ENCODE measurements around the gene RPS6KA2. TPM values are rescaled to one million over a fixed set of nuclear protein-coding genes. Genes with fewer than 3 reads are reported as not detected.

RPS6KA2 gene
- polyA plus RNA-seq, 1 donor, result 12.5 TPM

DNA sequence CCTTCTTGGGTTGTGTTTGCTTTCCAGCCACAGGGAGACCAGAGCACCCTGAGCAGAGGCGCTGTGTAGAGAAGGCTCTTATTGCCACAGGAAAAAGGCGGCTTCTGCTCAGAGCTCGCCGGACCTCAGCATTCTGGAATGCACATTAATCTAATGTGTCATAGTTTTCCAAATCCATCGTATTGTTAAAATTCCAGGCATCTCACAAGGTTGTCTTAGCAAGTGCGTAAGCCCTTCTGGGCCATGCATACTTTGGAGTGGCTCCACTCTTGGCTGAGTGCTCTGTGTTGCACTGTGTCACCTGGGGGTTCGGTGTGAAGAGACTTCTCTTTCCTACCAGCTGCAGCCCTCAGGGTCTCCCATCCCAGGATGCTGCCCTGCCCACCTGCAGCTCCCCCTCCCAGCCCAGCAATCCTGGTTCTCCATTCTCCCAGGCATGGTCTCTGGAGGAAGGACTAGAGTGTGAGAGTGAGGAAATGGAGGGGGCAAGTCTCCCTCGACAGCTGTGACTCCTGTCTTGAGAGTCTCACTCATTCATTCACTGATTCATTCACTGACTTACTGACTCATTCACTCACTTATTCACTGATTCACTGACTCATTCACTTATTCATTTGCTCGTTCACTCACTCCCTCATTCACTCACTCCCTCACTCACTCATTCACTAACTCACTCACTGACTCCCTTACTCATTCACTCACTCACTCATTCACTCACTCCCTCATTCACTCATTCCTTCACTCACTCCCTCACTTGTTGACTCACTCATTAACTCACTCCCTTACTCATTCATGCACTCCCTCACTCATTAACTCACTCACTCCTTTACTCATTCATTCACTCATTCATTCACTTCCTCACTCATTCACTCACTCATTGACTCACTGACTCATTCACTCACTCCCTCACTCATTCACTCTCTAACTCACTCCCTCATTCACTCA, 160.6 kb downstream of the RPS6KA2 start:
- no peaks in the 10 kb centered on the region for H3K27me3 ChIP-seq (ENCODE audit: control insufficient read depth, insufficient read depth, low read length)
- peak in 1 of 2 donors; percentile 27 for DNase-seq
- WGBS (ENCODE audit: insufficient coverage, low lambda C conversion rate), result 90% methylated on average over 1 of the region's 9 CpGs
- H3K36me3 ChIP-seq (ENCODE audit: control insufficient read depth, insufficient read depth, low read length), result no peaks in the 10 kb centered on the region
- H3K27ac ChIP-seq (ENCODE audit: low read length), result peak overlapping the region; percentile 51
- H3K9me3 ChIP-seq (ENCODE audit: control insufficient read depth, low read depth, low read length), result no peaks in the 10 kb centered on the region
- H3K4me1 ChIP-seq (ENCODE audit: control insufficient read depth, insufficient read depth, low read length), result no peaks in the 10 kb centered on the region
- H3K4me3 ChIP-seq (ENCODE audit: low read length), result no peak overlapping the region

DNA sequence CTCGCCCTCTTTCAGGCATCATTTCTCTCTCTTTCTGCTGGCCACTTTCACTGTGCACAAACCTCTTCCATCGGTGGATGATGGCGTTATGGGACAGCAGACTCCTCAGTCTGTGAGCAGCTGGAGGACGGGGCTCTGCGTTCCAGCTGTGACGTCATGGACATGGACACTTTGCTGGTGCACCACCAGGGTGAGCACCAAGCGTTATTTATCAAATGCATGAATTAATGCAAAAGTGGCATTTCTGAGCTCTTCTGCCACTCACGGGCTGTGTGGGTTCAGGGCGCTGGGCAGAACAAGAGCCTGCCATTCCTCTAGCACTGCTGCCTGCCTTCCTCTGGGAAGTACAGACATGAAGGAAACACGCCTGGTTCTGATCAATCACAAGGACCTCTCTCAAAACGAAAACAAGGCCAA, 161.4 kb downstream of the RPS6KA2 start:
- DNase-seq, result peak in 1 of 2 donors; percentile 29
- peak overlapping the region; percentile 51 for H3K27ac ChIP-seq (ENCODE audit: low read length)
- no peak overlapping the region for H3K4me3 ChIP-seq (ENCODE audit: low read length)
- H3K36me3 ChIP-seq (ENCODE audit: control insufficient read depth, insufficient read depth, low read length), result no peaks in the 10 kb centered on the region
- no peaks in the 10 kb centered on the region for H3K27me3 ChIP-seq (ENCODE audit: control insufficient read depth, insufficient read depth, low read length)
- 100% methylated on average over 1 of the region's 11 CpGs for WGBS (ENCODE audit: insufficient coverage, low lambda C conversion rate)
- no peaks in the 10 kb centered on the region for H3K4me1 ChIP-seq (ENCODE audit: control insufficient read depth, insufficient read depth, low read length)
- H3K9me3 ChIP-seq (ENCODE audit: control insufficient read depth, low read depth, low read length), result no peaks in the 10 kb centered on the region

DNA sequence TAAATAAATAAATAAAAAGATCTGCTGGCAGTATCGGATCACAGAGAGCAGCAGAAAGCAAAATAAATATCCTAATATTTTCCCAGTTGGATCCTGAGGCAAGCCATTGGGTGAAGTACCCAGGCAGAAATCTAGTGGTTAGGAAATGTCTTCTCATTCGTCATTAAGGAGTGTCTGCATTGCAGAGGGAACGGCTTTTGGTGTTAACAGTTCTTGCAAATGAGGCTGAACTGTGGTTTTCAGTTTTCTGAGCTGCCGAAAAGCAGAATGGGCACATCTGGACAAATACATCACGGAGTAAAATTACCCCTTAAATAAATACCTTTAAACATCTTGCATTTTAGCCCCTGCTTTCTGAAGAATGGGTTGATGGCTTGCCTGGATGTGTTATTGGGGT, 162.1 kb downstream of the RPS6KA2 start:
- WGBS (ENCODE audit: insufficient coverage, low lambda C conversion rate), result no CpG with 5 or more reads among the region's 5 CpGs
- H3K36me3 ChIP-seq (ENCODE audit: control insufficient read depth, insufficient read depth, low read length), result no peaks in the 10 kb centered on the region
- H3K27me3 ChIP-seq (ENCODE audit: control insufficient read depth, insufficient read depth, low read length), result no peaks in the 10 kb centered on the region
- H3K4me3 ChIP-seq (ENCODE audit: low read length), result no peak overlapping the region
- no peaks in the 10 kb centered on the region for H3K4me1 ChIP-seq (ENCODE audit: control insufficient read depth, insufficient read depth, low read length)
- DNase-seq, result no peak
- H3K27ac ChIP-seq (ENCODE audit: low read length), result no peak overlapping the region
- no peaks in the 10 kb centered on the region for H3K9me3 ChIP-seq (ENCODE audit: control insufficient read depth, low read depth, low read length)

DNA sequence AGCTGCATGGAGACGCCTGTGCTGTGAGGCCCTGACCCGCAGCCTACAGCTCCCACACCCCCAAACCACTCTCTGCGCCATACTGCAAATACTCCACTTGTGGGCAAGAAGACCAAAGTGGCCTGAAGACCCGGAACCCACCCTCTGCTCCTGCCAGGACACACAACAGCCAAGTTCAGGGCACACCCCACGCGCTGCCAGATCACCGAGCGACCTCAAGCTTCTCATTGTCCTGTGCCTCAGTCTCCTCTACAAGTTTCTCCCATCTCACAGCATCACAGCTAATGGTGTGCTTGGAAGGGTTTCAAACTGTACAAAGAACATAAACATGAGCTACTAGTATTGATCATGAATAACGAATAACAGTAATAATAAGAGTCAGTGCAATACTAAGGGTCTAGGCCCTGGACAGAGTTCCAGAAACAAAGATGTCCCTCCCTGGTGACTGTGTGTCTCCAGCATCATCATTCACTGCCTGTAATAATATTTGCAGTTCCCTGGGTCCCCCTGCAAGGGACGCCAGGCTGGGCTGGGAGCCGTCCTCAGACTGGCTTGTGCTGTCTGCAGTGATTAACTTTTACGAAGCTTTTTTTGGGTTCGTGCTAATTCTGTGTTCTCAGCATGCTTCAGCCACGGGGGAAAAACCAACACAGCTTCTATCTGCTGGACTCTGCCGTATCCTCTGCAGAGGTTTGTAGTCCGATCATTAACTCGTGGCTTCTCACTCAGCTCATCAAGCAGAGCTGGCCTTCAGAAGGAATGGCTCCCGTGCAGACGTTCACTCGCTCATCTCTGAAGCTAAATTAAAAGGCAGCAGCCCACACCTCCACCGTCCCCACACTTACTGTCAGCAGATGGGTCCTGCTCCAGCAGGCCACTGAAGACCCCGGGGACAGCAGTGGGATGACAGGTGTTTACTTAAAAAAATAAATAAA, 162.7 kb downstream of the RPS6KA2 start:
- DNase-seq, result no peak
- Histone ChIP-seq H3K4me3 (ENCODE audit: low read length) (no peak overlapping the region), H3K36me3 (ENCODE audit: control insufficient read depth, insufficient read depth, low read length) (no peaks in the 10 kb centered on the region), H3K4me1 (ENCODE audit: control insufficient read depth, insufficient read depth, low read length) (no peaks in the 10 kb centered on the region), H3K9me3 (ENCODE audit: control insufficient read depth, low read depth, low read length) (no peaks in the 10 kb centered on the region), H3K27ac (ENCODE audit: low read length) (no peak overlapping the region), H3K27me3 (ENCODE audit: control insufficient read depth, insufficient read depth, low read length) (no peaks in the 10 kb centered on the region)
- WGBS (ENCODE audit: insufficient coverage, low lambda C conversion rate), result no CpG with 5 or more reads among the region's 22 CpGs

DNA sequence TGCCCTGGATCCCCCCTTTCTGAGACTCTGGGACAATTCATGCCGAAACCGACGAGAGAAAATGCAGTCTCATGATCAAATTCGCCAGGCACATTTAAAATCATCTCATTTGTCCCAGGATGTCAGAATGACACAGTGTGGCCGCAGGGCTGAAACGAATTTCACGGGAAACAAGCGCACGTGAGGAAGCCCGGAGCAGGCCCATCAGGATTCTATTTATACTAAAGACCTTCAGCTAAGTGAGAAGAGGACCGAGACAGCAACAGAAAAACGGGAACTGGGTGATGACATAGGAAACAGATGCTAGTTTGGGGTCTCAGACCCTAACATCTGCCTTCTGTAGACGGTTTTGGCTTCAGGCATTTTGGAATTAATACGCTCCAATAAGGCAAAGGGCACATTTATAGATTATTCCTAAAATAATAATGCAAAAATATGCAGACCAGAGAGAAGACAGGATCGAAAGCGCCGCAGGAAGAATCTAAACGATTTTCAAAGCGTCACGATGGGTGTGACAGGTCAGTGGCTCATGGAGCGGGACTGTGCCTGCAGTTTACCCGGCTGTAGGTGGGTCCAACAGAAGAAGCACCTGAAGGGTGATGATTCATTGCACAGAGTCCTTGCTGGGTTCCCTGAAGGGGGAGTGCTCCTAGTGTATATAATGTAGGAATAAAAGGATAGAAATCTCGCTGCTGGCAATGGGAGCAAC, 163.5 kb downstream of the RPS6KA2 start:
- 100% methylated on average over 3 of the region's 23 CpGs for WGBS (ENCODE audit: insufficient coverage, low lambda C conversion rate)

DNA sequence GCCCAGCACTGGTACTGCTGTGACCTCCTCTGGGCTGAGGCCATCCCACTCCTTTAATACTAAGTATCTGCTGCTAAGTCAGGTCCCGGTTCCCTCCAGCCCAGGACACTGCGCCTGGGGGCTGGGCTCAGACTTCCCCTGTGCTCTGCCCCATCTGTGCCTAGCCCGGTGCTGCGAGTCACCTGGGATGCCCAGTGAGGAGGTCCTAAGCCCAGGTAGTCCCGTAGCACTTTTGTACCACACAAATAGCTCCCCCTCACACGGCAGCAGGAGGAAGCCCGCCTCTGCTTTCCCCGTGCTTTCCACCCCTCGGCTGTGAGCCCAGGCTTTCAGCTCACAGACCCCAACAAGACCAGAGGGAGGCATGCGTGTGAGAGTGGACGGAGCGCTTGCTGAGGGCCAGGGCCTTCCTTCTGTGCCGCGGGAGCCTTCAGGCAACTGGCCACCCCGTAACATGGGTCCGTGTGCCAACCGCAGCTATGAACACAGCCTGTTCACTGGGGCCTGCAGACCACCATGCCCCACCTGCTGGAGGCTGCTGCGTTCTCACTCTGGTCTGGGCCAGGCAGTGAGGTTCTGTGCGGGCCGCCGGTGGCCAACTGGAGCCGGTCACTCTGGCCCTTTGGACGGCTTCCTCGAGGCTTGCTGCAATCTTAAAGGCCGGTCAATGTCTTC, 164.5 kb downstream of the RPS6KA2 start:
- no peaks in the 10 kb centered on the region for H3K36me3 ChIP-seq (ENCODE audit: control insufficient read depth, insufficient read depth, low read length)
- DNase-seq, result no peak
- H3K27ac ChIP-seq (ENCODE audit: low read length), result no peak overlapping the region

More for the DNA sequence above, 163.5 kb downstream of the RPS6KA2 start:
- Histone ChIP-seq H3K27ac (ENCODE audit: low read length) (no peak overlapping the region), H3K27me3 (ENCODE audit: control insufficient read depth, insufficient read depth, low read length) (no peaks in the 10 kb centered on the region), H3K36me3 (ENCODE audit: control insufficient read depth, insufficient read depth, low read length) (no peaks in the 10 kb centered on the region), H3K9me3 (ENCODE audit: control insufficient read depth, low read depth, low read length) (no peaks in the 10 kb centered on the region), H3K4me3 (ENCODE audit: low read length) (no peak overlapping the region), H3K4me1 (ENCODE audit: control insufficient read depth, insufficient read depth, low read length) (no peaks in the 10 kb centered on the region)
- no peak for DNase-seq

DNA sequence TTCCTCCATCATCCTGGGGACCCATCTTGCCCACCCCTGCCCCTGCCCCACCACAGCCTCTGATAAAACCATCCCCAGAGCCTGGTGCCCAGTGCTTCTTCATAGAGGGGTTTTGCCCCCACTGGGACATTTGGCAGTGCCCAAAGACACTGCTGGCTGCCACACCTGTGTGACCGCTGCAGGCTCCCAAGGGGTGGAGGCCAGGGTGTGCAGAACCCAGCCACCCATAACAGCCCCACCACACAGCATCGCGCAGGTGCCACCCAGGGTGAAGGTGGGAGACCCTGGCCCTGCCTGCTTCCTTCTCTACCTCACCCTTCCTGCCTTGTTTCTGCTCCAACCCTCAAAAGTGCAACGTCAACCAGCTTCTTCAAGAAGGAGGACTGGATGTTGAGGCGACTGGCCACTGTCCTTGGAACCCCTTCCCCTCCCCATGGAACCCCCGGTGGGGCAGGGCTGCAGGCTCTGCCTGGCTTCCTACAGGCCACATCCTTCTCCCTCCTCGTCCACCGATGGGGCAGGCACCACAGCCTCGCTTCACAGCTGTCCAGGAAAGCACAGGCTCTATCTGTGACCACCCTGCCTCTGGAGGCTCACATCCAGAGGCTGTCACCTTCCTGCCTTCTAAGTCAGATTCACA, 165.1 kb downstream of the RPS6KA2 start:
- Histone ChIP-seq H3K36me3 (ENCODE audit: control insufficient read depth, insufficient read depth, low read length) (no peaks in the 10 kb centered on the region), H3K27me3 (ENCODE audit: control insufficient read depth, insufficient read depth, low read length) (no peaks in the 10 kb centered on the region), H3K9me3 (ENCODE audit: control insufficient read depth, low read depth, low read length) (no peaks in the 10 kb centered on the region), H3K27ac (ENCODE audit: low read length) (no peak overlapping the region), H3K4me3 (ENCODE audit: low read length) (no peak overlapping the region), H3K4me1 (ENCODE audit: control insufficient read depth, insufficient read depth, low read length) (no peaks in the 10 kb centered on the region)
- WGBS (ENCODE audit: insufficient coverage, low lambda C conversion rate), result 100% methylated on average over 2 of the region's 9 CpGs
- DNase-seq, result no peak

More for the DNA sequence above, 164.5 kb downstream of the RPS6KA2 start:
- no peak overlapping the region for H3K4me3 ChIP-seq (ENCODE audit: low read length)
- no peaks in the 10 kb centered on the region for H3K4me1 ChIP-seq (ENCODE audit: control insufficient read depth, insufficient read depth, low read length)
- no peaks in the 10 kb centered on the region for H3K9me3 ChIP-seq (ENCODE audit: control insufficient read depth, low read depth, low read length)
- H3K27me3 ChIP-seq (ENCODE audit: control insufficient read depth, insufficient read depth, low read length), result no peaks in the 10 kb centered on the region
- WGBS (ENCODE audit: insufficient coverage, low lambda C conversion rate), result no CpG with 5 or more reads among the region's 25 CpGs

DNA sequence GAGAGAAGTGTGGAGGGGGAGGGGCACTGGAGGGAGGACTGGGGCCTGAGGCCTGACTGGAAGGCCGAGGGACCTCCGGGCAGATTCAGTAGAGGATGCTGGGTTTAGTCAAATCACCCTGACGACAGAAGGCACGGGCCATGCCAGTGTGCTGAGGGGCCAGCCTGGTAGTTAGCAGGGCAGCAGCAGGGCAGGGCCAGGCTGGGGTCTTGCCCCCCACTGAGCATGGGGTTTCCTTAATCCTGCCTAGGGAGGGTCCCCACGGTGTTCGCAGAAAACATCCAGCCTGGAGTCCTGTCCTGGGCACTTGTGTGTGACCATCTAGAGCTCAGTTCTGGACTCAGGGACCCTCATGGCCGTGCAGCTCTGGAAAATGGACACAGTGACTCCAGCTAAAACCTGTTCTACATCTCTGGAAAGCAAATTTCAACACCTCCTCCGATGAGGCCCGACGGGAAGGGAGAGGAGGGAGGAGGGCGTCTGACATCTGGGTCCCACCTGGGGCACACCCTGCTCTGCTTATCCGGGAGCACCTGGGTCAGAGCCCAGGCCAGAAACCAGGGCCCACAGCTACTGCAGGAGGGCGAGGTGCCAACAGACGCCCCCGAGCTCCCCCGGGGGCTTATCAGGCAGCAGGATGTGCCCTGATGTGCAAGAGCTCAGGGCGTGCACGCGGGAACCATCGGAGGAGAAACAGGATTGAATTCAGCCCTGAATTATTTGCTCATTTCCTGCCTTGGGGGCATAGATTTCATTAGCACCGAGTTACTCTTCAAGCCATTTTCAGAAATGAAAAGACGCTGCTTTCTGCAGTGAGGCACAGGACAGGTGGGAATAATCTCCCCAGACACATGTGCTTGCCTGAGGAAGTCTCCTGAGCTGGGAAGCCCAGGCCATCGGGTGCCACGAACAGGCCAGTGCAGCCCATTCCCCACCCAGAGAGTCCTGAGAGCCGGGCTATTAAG, 166.3 kb downstream of the RPS6KA2 start:
- H3K27me3 ChIP-seq (ENCODE audit: control insufficient read depth, insufficient read depth, low read length), result no peaks in the 10 kb centered on the region
- DNase-seq, result no peak
- H3K4me3 ChIP-seq (ENCODE audit: low read length), result no peak overlapping the region
- no peaks in the 10 kb centered on the region for H3K9me3 ChIP-seq (ENCODE audit: control insufficient read depth, low read depth, low read length)
- no peak overlapping the region for H3K27ac ChIP-seq (ENCODE audit: low read length)
- WGBS (ENCODE audit: insufficient coverage, low lambda C conversion rate), result no CpG with 5 or more reads among the region's 25 CpGs
- H3K4me1 ChIP-seq (ENCODE audit: control insufficient read depth, insufficient read depth, low read length), result no peaks in the 10 kb centered on the region
- H3K36me3 ChIP-seq (ENCODE audit: control insufficient read depth, insufficient read depth, low read length), result no peaks in the 10 kb centered on the region
